HG02623 (cell line): ENCODE measurements around the gene IFI6.
"Not testable (repeated sequence)": the region's sequence is repeated elsewhere in the genome, so short reads cannot be mapped to it uniquely, and the experiment has no call there.

Experiments
- ATAC-seq: cut with Tn5 transposase; IDR thresholded peaks from one replicate; pipeline ENCODE4 v1.9.1; 2021; ENCODE audit warnings: moderate library complexity; ENCODE audit not compliant: unreplicated experiment

IFI6 gene

GRCh38 chr1:27652111-27652864, 19.7 kb downstream of the IFI6 start:
- no peak for ATAC-seq

GRCh38 chr1:27650539-27651175, 21.3 kb downstream of the IFI6 start:
- ATAC-seq: no peak

GRCh38 chr1:27650171-27650538, 21.8 kb downstream of the IFI6 start:
- no peak for ATAC-seq

GRCh38 chr1:27649306-27649635, 22.7 kb downstream of the IFI6 start:
- ATAC-seq: no peak

GRCh38 chr1:27648602-27649305, 23.2 kb downstream of the IFI6 start:
- no peak for ATAC-seq

GRCh38 chr1:27647328-27647727, 24.7 kb downstream of the IFI6 start:
- ATAC-seq: no peak

GRCh38 chr1:27646676-27647075, 25.3 kb downstream of the IFI6 start:
- no peak for ATAC-seq

- no peak for ATAC-seq
Observed at GRCh38 chr1:27645071-27645415, 26.9 kb downstream of the IFI6 start.

- no peak for ATAC-seq
Observed at GRCh38 chr1:27644369-27645070, 27.5 kb downstream of the IFI6 start.

GRCh38 chr1:27643600-27644368, 28.2 kb downstream of the IFI6 start:
- no peak for ATAC-seq

GRCh38 chr1:27640514-27640913, 31.5 kb downstream of the IFI6 start:
- ATAC-seq: not testable (repeated sequence)

- no peak for ATAC-seq
Observed at GRCh38 chr1:27638805-27639204, 33.2 kb downstream of the IFI6 start.

GRCh38 chr1:27638047-27638734, 33.8 kb downstream of the IFI6 start:
- ATAC-seq: no peak

- ATAC-seq: no peak
Observed at GRCh38 chr1:27635396-27636142, 36.4 kb downstream of the IFI6 start.

GRCh38 chr1:27634985-27635367, 37.0 kb downstream of the IFI6 start, which contains the start of gene FGR:
TSS of gene FGR (minus strand) at chr1:27635185. CDS start at chr1:27623916, 11,269 bp downstream.
- no peak for ATAC-seq

GRCh38 chr1:27634177-27634984, 37.6 kb downstream of the IFI6 start:
- no peak for ATAC-seq

GRCh38 chr1:27633640-27634176, 38.3 kb downstream of the IFI6 start:
- ATAC-seq: no peak

GRCh38 chr1:27633298-27633610, 38.7 kb downstream of the IFI6 start:
- ATAC-seq: no peak
